Osteocyte (in vitro differentiated cells): ENCODE results near the gene C22orf23. TPM values are rescaled to one million over a fixed set of nuclear protein-coding genes. Genes with fewer than 3 reads are reported as not detected.

Experiments
- DNase-seq: peaks from one replicate; pipeline ENCODE4 v3.0.0; 2021; ENCODE audit warnings: mixed read lengths; ENCODE audit not compliant: unreplicated experiment; ENCODE audit errors: extremely low spot score
- H3K27ac Mint-ChIP-seq: one replicate; pipeline ENCODE4 v1.8.0; 2021; ENCODE audit warnings: mild to moderate bottlenecking, mixed read lengths; ENCODE audit not compliant: unreplicated experiment
- H3K27me3 Mint-ChIP-seq: one replicate; pipeline ENCODE4 v1.8.0; 2021; ENCODE audit warnings: mixed read lengths; ENCODE audit not compliant: unreplicated experiment
- H3K36me3 Mint-ChIP-seq: one replicate; pipeline ENCODE4 v1.8.0; 2021; ENCODE audit warnings: mixed read lengths; ENCODE audit not compliant: unreplicated experiment
- H3K4me1 Mint-ChIP-seq: one replicate; pipeline ENCODE4 v1.8.0; 2021; ENCODE audit warnings: mixed read lengths; ENCODE audit not compliant: unreplicated experiment
- H3K4me3 Mint-ChIP-seq: one replicate; pipeline ENCODE4 v1.8.0; 2021; ENCODE audit warnings: mild to moderate bottlenecking, moderate library complexity, mixed read lengths; ENCODE audit not compliant: unreplicated experiment
- H3K9me3 Mint-ChIP-seq: one replicate; pipeline ENCODE4 v1.8.0; 2021; ENCODE audit warnings: mixed read lengths; ENCODE audit not compliant: unreplicated experiment
- total RNA-seq: library from RNA; stranded (reverse); gene quantifications from 2 replicates; pipeline ENCODE4 v1.2.1, GENCODE V29; 2021
- TF ChIP-seq, protein P1 (sequence below): fragments of 200-600 bp; sonication (generic); IDR thresholded peaks from 2 replicates; pipeline ENCODE4 v1.5.0; 2021; ENCODE audit warnings: antibody characterized with exemption, mild to moderate bottlenecking, moderate library complexity

The C22orf23 gene
- total RNA-seq, 1 donor from 2014 or later: not detected

DNA sequence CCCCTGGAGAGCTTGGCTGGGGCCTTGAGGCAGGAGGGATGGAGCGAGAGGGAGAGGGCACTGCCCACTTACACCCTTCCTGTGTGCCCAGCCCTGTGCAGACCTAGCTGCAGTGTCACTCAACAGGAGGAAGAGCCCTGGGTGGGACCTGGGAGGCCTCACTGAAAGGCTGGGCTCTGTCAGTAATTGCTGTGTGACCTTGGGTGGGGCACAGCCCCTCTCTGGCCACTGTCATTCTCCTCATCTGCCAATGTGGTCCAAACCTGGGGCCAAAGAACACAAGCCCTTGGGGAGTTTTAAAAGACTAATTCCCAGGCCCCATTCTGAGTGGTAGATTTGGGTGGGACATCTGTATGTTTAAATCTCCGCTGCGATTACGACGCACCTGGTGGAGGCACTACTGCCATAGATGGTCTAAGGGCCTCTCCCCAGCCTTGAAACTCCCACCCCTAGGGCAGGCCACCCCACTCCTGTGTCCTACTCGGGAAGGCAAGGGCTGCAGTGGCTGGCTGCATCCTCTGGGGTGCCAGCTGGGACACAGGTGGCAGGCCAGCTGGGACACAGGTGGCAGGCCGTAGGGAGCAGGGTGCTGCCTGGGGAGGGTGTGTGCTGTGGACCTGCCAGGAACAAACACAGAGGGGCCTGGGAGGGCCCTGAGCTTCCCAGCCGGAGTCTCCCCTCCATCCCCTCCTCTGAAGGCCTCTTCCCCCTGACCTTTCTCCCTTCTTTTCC is 43.3 kb upstream of the C22orf23 start:
- DNase-seq: no peak

GRCh38 chr22:37996079-37996478 is 42.7 kb upstream of the C22orf23 start:
- no peak overlapping the region for H3K4me3 Mint-ChIP-seq
- DNase-seq: no peak
- no peaks in the 10 kb centered on the region for H3K9me3 Mint-ChIP-seq
- no peak overlapping the region for H3K27ac Mint-ChIP-seq
- H3K4me1 Mint-ChIP-seq: peaks cover 23% of the 10 kb centered on the region
- no peaks in the 10 kb centered on the region for H3K36me3 Mint-ChIP-seq
- no peaks in the 10 kb centered on the region for H3K27me3 Mint-ChIP-seq
- TF ChIP-seq, protein P1, sequence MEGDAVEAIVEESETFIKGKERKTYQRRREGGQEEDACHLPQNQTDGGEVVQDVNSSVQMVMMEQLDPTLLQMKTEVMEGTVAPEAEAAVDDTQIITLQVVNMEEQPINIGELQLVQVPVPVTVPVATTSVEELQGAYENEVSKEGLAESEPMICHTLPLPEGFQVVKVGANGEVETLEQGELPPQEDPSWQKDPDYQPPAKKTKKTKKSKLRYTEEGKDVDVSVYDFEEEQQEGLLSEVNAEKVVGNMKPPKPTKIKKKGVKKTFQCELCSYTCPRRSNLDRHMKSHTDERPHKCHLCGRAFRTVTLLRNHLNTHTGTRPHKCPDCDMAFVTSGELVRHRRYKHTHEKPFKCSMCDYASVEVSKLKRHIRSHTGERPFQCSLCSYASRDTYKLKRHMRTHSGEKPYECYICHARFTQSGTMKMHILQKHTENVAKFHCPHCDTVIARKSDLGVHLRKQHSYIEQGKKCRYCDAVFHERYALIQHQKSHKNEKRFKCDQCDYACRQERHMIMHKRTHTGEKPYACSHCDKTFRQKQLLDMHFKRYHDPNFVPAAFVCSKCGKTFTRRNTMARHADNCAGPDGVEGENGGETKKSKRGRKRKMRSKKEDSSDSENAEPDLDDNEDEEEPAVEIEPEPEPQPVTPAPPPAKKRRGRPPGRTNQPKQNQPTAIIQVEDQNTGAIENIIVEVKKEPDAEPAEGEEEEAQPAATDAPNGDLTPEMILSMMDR: no peak

More for the DNA sequence above, 43.3 kb upstream of the C22orf23 start:
- H3K9me3 Mint-ChIP-seq: no peaks in the 10 kb centered on the region
- no peaks in the 10 kb centered on the region for H3K27me3 Mint-ChIP-seq
- TF ChIP-seq, protein P1: no peak
- peaks cover 23% of the 10 kb centered on the region for H3K4me1 Mint-ChIP-seq
- H3K36me3 Mint-ChIP-seq: no peaks in the 10 kb centered on the region
- H3K27ac Mint-ChIP-seq: no peak overlapping the region
- H3K4me3 Mint-ChIP-seq: no peak overlapping the region

DNA sequence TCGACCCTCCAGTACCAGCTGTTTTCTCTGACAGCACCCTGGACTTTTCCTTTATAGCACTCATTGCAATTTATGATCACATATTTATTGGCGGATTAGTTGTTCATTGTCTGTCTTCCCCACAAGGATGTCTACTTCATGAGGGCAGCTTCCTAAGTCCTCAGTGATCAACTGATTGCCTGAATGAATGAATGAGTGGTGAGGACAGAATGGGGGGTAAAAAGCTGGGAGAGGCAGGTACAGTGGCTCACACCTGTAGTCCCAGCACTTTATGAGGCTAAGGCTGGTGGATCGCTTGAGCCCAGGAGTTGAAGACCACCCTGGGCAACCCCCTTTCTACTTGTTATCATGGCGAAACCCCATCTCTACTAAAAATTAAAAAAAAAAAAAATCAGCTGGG is 42.1 kb upstream of the C22orf23 start:
- no peaks in the 10 kb centered on the region for H3K27me3 Mint-ChIP-seq
- no peak for DNase-seq
- no peak overlapping the region for H3K27ac Mint-ChIP-seq
- no peaks in the 10 kb centered on the region for H3K36me3 Mint-ChIP-seq
- peaks cover 23% of the 10 kb centered on the region for H3K4me1 Mint-ChIP-seq
- no peaks in the 10 kb centered on the region for H3K9me3 Mint-ChIP-seq
- no peak overlapping the region for H3K4me3 Mint-ChIP-seq
- TF ChIP-seq, protein P1: no peak

DNA sequence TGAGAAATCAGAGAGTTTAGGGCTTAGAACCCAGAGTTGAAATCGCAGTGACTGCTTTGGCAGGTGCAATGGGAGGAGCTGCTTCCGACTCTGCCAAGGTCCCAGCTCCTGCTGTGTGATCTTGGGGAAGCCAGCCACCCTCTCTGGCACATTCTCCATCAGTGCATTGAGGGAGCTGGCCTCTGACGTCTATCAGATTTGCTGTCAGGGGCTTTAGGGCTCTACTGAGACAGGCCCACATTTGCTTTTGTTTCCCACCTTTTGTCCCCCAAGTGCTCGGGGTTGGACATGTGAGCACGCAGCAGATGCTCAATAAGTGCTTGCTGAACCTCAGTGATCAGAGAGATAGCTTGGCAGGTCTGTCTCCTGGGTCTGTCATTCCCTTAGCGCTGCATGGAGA is 41.6 kb upstream of the C22orf23 start:
- Mint-ChIP-seq H3K27me3 (no peaks in the 10 kb centered on the region), H3K4me3 (no peak overlapping the region), H3K27ac (no peak overlapping the region), H3K36me3 (no peaks in the 10 kb centered on the region), H3K4me1 (peaks cover 19% of the 10 kb centered on the region), H3K9me3 (no peaks in the 10 kb centered on the region)
- TF ChIP-seq, protein P1: no peak
- DNase-seq: no peak

DNA sequence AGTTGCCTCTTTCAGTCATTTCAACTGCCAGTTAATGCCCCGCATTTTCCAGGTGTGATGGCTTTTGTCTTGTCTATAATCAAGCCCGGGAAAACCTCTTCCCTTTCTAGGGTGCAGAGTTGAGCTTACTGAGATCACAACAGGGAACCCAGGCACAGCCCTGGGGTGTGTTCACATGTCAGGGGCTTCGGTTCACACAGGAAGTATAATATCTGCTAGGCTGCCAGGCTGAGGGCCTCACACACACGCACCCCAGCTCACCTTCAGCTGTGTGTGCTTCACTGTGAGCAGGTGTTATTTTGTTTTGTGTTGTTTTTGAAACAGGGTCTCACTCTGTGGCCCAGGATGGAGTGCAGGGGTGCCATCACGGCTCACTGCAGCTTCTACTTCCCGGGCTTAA is 40.6 kb upstream of the C22orf23 start:
- Mint-ChIP-seq H3K27me3 (no peaks in the 10 kb centered on the region), H3K27ac (no peak overlapping the region), H3K4me3 (no peak overlapping the region), H3K36me3 (no peaks in the 10 kb centered on the region), H3K9me3 (no peaks in the 10 kb centered on the region), H3K4me1 (peaks cover 16% of the 10 kb centered on the region)
- TF ChIP-seq, protein P1: no peak
- DNase-seq: no peak
